ENCODE data around the gene NTSR1. TPM values are rescaled to one million over a fixed set of nuclear protein-coding genes. Genes with fewer than 3 reads are reported as not detected.

The NTSR1 gene
- total and polyA plus RNA-seq, 2 experiments from 2014 or later = 0.15 to 1.4 TPM

- TF ChIP-seq, protein P1, sequence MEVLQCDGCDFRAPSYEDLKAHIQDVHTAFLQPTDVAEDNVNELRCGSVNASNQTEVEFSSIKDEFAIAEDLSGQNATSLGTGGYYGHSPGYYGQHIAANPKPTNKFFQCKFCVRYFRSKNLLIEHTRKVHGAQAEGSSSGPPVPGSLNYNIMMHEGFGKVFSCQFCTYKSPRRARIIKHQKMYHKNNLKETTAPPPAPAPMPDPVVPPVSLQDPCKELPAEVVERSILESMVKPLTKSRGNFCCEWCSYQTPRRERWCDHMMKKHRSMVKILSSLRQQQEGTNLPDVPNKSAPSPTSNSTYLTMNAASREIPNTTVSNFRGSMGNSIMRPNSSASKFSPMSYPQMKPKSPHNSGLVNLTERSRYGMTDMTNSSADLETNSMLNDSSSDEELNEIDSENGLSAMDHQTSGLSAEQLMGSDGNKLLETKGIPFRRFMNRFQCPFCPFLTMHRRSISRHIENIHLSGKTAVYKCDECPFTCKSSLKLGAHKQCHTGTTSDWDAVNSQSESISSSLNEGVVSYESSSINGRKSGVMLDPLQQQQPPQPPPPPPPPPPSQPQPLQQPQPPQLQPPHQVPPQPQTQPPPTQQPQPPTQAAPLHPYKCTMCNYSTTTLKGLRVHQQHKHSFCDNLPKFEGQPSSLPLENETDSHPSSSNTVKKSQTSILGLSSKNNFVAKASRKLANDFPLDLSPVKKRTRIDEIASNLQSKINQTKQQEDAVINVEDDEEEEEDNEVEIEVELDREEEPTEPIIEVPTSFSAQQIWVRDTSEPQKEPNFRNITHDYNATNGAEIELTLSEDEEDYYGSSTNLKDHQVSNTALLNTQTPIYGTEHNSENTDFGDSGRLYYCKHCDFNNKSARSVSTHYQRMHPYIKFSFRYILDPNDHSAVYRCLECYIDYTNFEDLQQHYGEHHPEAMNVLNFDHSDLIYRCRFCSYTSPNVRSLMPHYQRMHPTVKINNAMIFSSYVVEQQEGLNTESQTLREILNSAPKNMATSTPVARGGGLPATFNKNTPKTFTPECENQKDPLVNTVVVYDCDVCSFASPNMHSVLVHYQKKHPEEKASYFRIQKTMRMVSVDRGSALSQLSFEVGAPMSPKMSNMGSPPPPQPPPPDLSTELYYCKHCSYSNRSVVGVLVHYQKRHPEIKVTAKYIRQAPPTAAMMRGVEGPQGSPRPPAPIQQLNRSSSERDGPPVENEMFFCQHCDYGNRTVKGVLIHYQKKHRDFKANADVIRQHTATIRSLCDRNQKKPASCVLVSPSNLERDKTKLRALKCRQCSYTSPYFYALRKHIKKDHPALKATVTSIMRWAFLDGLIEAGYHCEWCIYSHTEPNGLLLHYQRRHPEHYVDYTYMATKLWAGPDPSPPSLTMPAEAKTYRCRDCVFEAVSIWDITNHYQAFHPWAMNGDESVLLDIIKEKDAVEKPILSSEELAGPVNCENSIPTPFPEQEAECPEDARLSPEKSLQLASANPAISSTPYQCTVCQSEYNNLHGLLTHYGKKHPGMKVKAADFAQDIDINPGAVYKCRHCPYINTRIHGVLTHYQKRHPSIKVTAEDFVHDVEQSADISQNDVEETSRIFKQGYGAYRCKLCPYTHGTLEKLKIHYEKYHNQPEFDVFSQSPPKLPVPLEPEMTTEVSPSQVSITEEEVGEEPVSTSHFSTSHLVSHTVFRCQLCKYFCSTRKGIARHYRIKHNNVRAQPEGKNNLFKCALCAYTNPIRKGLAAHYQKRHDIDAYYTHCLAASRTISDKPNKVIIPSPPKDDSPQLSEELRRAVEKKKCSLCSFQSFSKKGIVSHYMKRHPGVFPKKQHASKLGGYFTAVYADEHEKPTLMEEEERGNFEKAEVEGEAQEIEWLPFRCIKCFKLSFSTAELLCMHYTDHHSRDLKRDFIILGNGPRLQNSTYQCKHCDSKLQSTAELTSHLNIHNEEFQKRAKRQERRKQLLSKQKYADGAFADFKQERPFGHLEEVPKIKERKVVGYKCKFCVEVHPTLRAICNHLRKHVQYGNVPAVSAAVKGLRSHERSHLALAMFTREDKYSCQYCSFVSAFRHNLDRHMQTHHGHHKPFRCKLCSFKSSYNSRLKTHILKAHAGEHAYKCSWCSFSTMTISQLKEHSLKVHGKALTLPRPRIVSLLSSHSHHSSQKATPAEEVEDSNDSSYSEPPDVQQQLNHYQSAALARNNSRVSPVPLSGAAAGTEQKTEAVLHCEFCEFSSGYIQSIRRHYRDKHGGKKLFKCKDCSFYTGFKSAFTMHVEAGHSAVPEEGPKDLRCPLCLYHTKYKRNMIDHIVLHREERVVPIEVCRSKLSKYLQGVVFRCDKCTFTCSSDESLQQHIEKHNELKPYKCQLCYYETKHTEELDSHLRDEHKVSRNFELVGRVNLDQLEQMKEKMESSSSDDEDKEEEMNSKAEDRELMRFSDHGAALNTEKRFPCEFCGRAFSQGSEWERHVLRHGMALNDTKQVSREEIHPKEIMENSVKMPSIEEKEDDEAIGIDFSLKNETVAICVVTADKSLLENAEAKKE (CRISPR knock-in tag; IDR thresholded peaks at IDR 0.05) = no peak
- no peak for TF ChIP-seq REST (IDR thresholded peaks at IDR 0.05; ENCODE audit: unreplicated experiment)
Observed at GRCh38 chr20:62704341-62704948, 4.2 kb upstream of the NTSR1 start (continued).

DNA sequence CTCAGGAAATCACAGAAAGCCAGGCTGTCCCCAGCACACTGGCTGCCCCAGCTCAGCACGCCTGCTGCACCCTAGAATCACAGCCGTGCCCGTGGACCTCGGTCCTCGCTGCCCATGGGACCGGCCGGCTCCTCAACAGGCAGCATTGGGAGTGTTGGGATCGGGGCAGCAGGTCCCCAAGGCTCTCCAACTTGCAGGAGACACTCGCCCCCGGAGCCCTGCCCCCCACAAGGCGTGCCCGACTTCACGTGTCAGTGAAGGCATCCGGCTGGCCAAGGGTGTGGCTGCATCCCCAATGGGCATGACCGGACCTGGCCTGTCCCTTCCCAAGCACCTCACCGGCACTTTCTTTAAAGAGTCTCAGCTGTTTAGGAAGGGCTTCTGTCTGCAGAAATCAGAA lies 3.0 kb upstream of the NTSR1 start:
- Histone ChIP-seq H3K27ac (ENCODE audit: low read depth) (no peak overlapping the region), H4K20me1 (replicated peaks; ENCODE audit: insufficient read depth) (no peaks in the 10 kb centered on the region), H3K4me3 (no peak overlapping the region), H2AFZ (no peak overlapping the region), H3K9me2 (ENCODE audit: insufficient read depth) (no peaks in the 10 kb centered on the region), H3K79me2 (replicated peaks; ENCODE audit: insufficient read depth) (no peaks in the 10 kb centered on the region), H3K27me3 (ENCODE audit: insufficient read depth) (peaks cover 26% of the 10 kb centered on the region), H3K4me2 (no peak overlapping the region), H3K4me1 (ENCODE audit: insufficient read depth) (peaks cover 3% of the 10 kb centered on the region; the same call in 1 of the 2 replicates), H3K36me3 (ENCODE audit: insufficient read depth) (no peaks in the 10 kb centered on the region), H3F3A (replicated peaks; ENCODE audit: low read depth) (no peaks in the 10 kb centered on the region)
- ATAC-seq = no peak
- DNase-seq (ENCODE audit: low spot score) = no peak
- Mint-ChIP-seq H3K36me3 (ENCODE audit: low read depth) (no peaks in the 10 kb centered on the region; the same call in 2 of the 3 replicates), H3K4me1 (peaks cover 5% of the 10 kb centered on the region; the same call in 2 of the 3 replicates), H3K9me3 (no peaks in the 10 kb centered on the region), H3K27ac (no peak overlapping the region), H3K4me3 (no peak overlapping the region), H3K27me3 (ENCODE audit: insufficient read depth, low read depth, poor library complexity) (peaks cover 30% of the 10 kb centered on the region)
- no peak for TF ChIP-seq NANOG (IDR thresholded peaks at IDR 0.05; ENCODE audit: borderline replicate concordance)
- TF ChIP-seq, protein P1 (CRISPR knock-in tag; IDR thresholded peaks at IDR 0.05) = no peak

Measured in GM23338 (cell line).